Osteocyte (in vitro differentiated cells): ENCODE measurements around the gene SERPINI1. TPM values are rescaled to one million over a fixed set of nuclear protein-coding genes. Genes with fewer than 3 reads are reported as not detected.

ENCODE experiments used
- DNase-seq: peaks from one replicate; pipeline ENCODE4 v3.0.0; 2021; ENCODE audit warnings: mixed read lengths; ENCODE audit not compliant: unreplicated experiment; ENCODE audit errors: extremely low spot score
- H3K27ac Mint-ChIP-seq: one replicate; pipeline ENCODE4 v1.8.0; 2021; ENCODE audit warnings: mild to moderate bottlenecking, mixed read lengths; ENCODE audit not compliant: unreplicated experiment
- H3K27me3 Mint-ChIP-seq: one replicate; pipeline ENCODE4 v1.8.0; 2021; ENCODE audit warnings: mixed read lengths; ENCODE audit not compliant: unreplicated experiment
- H3K36me3 Mint-ChIP-seq: one replicate; pipeline ENCODE4 v1.8.0; 2021; ENCODE audit warnings: mixed read lengths; ENCODE audit not compliant: unreplicated experiment
- H3K4me1 Mint-ChIP-seq: one replicate; pipeline ENCODE4 v1.8.0; 2021; ENCODE audit warnings: mixed read lengths; ENCODE audit not compliant: unreplicated experiment
- H3K4me3 Mint-ChIP-seq: one replicate; pipeline ENCODE4 v1.8.0; 2021; ENCODE audit warnings: mild to moderate bottlenecking, moderate library complexity, mixed read lengths; ENCODE audit not compliant: unreplicated experiment
- H3K9me3 Mint-ChIP-seq: one replicate; pipeline ENCODE4 v1.8.0; 2021; ENCODE audit warnings: mixed read lengths; ENCODE audit not compliant: unreplicated experiment
- CTCF ChIP-seq: fragments of 200-600 bp; sonication (generic); IDR thresholded peaks from 2 replicates; pipeline ENCODE4 v1.5.0; 2021; ENCODE audit warnings: antibody characterized with exemption, mild to moderate bottlenecking, moderate library complexity
- total RNA-seq: library from RNA; stranded (reverse); gene quantifications from 2 replicates; pipeline ENCODE4 v1.2.1, GENCODE V29; 2021

The SERPINI1 gene
- total RNA-seq, 1 donor from 2014 or later: 0.35 TPM

- no peaks in the 10 kb centered on the region for H3K36me3 Mint-ChIP-seq
- TF ChIP-seq CTCF: no peak
- H3K9me3 Mint-ChIP-seq: no peaks in the 10 kb centered on the region
- no peak overlapping the region for H3K4me3 Mint-ChIP-seq
- peaks cover 9% of the 10 kb centered on the region for H3K4me1 Mint-ChIP-seq
- no peak for DNase-seq
- H3K27ac Mint-ChIP-seq: no peak overlapping the region
- H3K27me3 Mint-ChIP-seq: peaks cover 10% of the 10 kb centered on the region
Measured at GRCh38 chr3:167732313-167733065, 3.0 kb upstream of the SERPINI1 start.

DNA sequence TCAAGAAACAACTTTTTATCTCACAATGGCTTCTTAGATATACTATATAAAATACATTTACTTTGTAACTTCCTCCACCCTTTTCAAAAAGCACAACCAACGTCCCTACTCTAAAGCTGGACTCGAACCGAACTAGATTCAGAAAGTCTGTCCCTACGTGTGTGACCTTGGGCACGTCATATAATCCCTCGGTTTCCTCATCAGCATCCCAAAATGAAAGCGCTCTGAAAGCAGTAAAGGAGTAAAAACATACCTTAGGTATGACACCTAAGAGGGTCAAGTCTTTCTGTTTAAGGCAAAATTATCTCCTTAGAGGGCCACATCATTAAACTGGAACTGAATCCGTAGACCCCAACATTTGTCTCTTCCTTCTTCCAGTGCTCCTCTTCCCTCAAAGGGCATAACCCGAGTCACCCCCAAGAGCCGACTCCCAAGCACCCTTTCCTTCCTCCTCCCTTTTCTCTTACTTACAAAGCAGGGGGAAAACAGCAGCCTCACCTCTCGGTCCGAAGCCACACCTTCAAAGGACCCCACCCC is 1.5 kb upstream of the SERPINI1 start:
- no peaks in the 10 kb centered on the region for H3K36me3 Mint-ChIP-seq
- no peak overlapping the region for H3K4me3 Mint-ChIP-seq
- peaks cover 17% of the 10 kb centered on the region for H3K27me3 Mint-ChIP-seq
- DNase-seq: no peak
- H3K9me3 Mint-ChIP-seq: no peaks in the 10 kb centered on the region
- TF ChIP-seq CTCF: no peak
- no peak overlapping the region for H3K27ac Mint-ChIP-seq
- peaks cover 3% of the 10 kb centered on the region for H3K4me1 Mint-ChIP-seq

GRCh38 chr3:167734498-167735232 is 856 bp upstream of the SERPINI1 start, which contains the start of gene PDCD10:
PDCD10 (minus strand) TSS chr3:167734892; CDS start chr3:167720157, 14,735 bp downstream.
- H3K4me3 Mint-ChIP-seq: no peak within 1 kb of the TSS
- no peaks in the 10 kb centered on the region for H3K36me3 Mint-ChIP-seq
- peaks cover 21% of the 10 kb centered on the region for H3K27me3 Mint-ChIP-seq
- peaks cover 3% of the 10 kb centered on the region for H3K4me1 Mint-ChIP-seq
- H3K27ac Mint-ChIP-seq: no peak within 1 kb of the TSS
- peak; percentile 98 for DNase-seq
- no peak for TF ChIP-seq CTCF
- H3K9me3 Mint-ChIP-seq: no peaks in the 10 kb centered on the region

- H3K36me3 Mint-ChIP-seq: no peaks in the 10 kb centered on the region
- no peak for DNase-seq
- no peak for TF ChIP-seq CTCF
- H3K9me3 Mint-ChIP-seq: no peaks in the 10 kb centered on the region
- H3K4me1 Mint-ChIP-seq: peaks cover 3% of the 10 kb centered on the region
- no peak overlapping the region for H3K27ac Mint-ChIP-seq
- no peak overlapping the region for H3K4me3 Mint-ChIP-seq
- H3K27me3 Mint-ChIP-seq: peaks cover 21% of the 10 kb centered on the region
Measured at GRCh38 chr3:167736264-167736787, 805 bp downstream of the SERPINI1 start.

- no peak for TF ChIP-seq CTCF
- Mint-ChIP-seq H3K4me3 (no peak overlapping the region), H3K9me3 (no peaks in the 10 kb centered on the region), H3K27ac (no peak overlapping the region), H3K36me3 (no peaks in the 10 kb centered on the region), H3K4me1 (no peaks in the 10 kb centered on the region), H3K27me3 (peaks cover 21% of the 10 kb centered on the region)
- no peak for DNase-seq
Measured at GRCh38 chr3:167736997-167737396, 1.5 kb downstream of the SERPINI1 start.
